ENCODE data around the gene ZCCHC14. TPM values are rescaled to one million over a fixed set of nuclear protein-coding genes. Genes with fewer than 3 reads are reported as not detected.
"Not testable (repeated sequence)": the region's sequence is repeated elsewhere in the genome, so short reads cannot be mapped to it uniquely, and the experiment has no call there.

Gene ZCCHC14
- total RNA-seq, 1 experiment from 2014 or later = 37.8 TPM

DNA sequence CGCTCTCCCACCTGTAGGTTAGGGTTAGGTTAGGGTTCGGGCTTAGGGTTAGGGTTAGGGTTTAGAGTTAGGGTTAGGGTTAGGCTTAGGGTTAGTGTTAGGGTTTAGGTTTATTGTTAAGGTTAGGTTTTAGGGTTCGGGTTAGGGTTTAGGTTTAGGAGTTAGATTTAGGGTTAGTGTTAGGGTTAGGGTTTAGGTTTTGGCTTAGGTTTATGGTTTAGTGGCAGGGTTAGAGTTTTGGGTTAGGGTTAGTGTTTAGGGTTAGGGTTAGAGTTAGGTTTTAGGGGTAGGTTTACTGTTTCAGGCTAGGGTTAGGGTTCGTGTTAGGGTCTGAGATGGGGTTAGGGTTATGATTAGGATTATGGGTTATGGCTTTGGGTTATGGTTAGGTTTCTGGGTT lies 31.6 kb upstream of the ZCCHC14 start:
- H3K79me2 ChIP-seq (ENCODE audit: insufficient read depth, low read length) = no peaks in the 10 kb centered on the region
- CTCF ChIA-PET = no interaction called here
- H2AFZ ChIP-seq (ENCODE audit: low read depth, low read length, poor library complexity, severe bottlenecking) = no peak overlapping the region
- no peak overlapping the region for H3K4me3 ChIP-seq (replicated peaks in 1 of 2; ENCODE audit: low read depth in 1 of 2, low read length in 2 of 2)
- H3K27ac ChIP-seq (ENCODE audit: low read depth, low read length) = no peak overlapping the region
- H3K36me3 ChIP-seq (ENCODE audit: control insufficient read depth in 1 of 2, insufficient read depth in 2 of 2, low read length in 2 of 2) = no peaks in the 10 kb centered on the region
- no peak for DNase-seq (ENCODE audit: low read depth, low spot score)
- peaks cover 13% of the 10 kb centered on the region; the same call in 1 of the 2 replicates for H3K27me3 ChIP-seq (ENCODE audit: insufficient read depth, low read length)
- H3K4me1 ChIP-seq (ENCODE audit: control insufficient read depth in 1 of 2, insufficient read depth in 2 of 2, low read length in 2 of 2) = peaks cover 0 to 4% of the 10 kb centered on the region in 2 experiments; a peak in 1 of 4 replicates
- peaks cover 0 to 3% of the 10 kb centered on the region in 2 experiments; a peak in 1 of 4 replicates for H3K9me3 ChIP-seq (ENCODE audit: control insufficient read depth in 1 of 2, insufficient read depth in 1 of 2, low read depth in 1 of 2, low read length in 2 of 2)
- no TSS peak for BruUV-seq (replicated peaks)
- RAD21 ChIA-PET (ENCODE audit: low non-redundant PET in 1 of 2, low total read pairs in 2 of 2, uncharacterized antibody in 2 of 2, unreplicated experiment in 2 of 2) = no interaction called here
- no peak overlapping the region for H3K4me2 ChIP-seq (ENCODE audit: low read length)
- ATAC-seq = no peak
- intact Hi-C loops (cut with micrococcal nuclease) = no loop called here
- POLR2A ChIA-PET = no interaction called here
- no peaks in the 10 kb centered on the region for H3K9me2 ChIP-seq (ENCODE audit: insufficient read depth)
- no peaks in the 10 kb centered on the region for H4K20me1 ChIP-seq (ENCODE audit: insufficient read depth)
- TF ChIP-seq POLR2AphosphoS5 (IDR thresholded peaks at IDR 0.05; ENCODE audit: low read depth, low read length) (no peak), SP1 (IDR thresholded peaks at IDR 0.05; ENCODE audit: low read depth) (no peak), CBX3 (IDR thresholded peaks at IDR 0.05; ENCODE audit: low read depth) (no peak), FOSL1 (IDR thresholded peaks at IDR 0.05; ENCODE audit: low read depth) (no peak), ZFX (IDR thresholded peaks at IDR 0.05) (no peak), ZNF274 (IDR thresholded peaks at IDR 0.05; ENCODE audit: low read depth, low read length) (no peak), POLR2A (IDR thresholded peaks at IDR 0.05; ENCODE audit: borderline replicate concordance, extremely low read depth, insufficient read depth, insufficient read length) (no peak)
- TF ChIP-seq, protein P1, sequence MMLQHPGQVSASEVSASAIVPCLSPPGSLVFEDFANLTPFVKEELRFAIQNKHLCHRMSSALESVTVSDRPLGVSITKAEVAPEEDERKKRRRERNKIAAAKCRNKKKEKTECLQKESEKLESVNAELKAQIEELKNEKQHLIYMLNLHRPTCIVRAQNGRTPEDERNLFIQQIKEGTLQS (IDR thresholded peaks at IDR 0.05) = no peak
- TF ChIP-seq, protein P2, sequence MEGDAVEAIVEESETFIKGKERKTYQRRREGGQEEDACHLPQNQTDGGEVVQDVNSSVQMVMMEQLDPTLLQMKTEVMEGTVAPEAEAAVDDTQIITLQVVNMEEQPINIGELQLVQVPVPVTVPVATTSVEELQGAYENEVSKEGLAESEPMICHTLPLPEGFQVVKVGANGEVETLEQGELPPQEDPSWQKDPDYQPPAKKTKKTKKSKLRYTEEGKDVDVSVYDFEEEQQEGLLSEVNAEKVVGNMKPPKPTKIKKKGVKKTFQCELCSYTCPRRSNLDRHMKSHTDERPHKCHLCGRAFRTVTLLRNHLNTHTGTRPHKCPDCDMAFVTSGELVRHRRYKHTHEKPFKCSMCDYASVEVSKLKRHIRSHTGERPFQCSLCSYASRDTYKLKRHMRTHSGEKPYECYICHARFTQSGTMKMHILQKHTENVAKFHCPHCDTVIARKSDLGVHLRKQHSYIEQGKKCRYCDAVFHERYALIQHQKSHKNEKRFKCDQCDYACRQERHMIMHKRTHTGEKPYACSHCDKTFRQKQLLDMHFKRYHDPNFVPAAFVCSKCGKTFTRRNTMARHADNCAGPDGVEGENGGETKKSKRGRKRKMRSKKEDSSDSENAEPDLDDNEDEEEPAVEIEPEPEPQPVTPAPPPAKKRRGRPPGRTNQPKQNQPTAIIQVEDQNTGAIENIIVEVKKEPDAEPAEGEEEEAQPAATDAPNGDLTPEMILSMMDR (IDR thresholded peaks at IDR 0.05 in 2 of 3, conservative IDR thresholded peaks at IDR 0.05 in 1 of 3; ENCODE audit: borderline replicate concordance in 1 of 3, insufficient read depth in 1 of 3, low read depth in 2 of 3, low read length in 2 of 3) = no peak
- TF ChIP-seq, protein P3, sequence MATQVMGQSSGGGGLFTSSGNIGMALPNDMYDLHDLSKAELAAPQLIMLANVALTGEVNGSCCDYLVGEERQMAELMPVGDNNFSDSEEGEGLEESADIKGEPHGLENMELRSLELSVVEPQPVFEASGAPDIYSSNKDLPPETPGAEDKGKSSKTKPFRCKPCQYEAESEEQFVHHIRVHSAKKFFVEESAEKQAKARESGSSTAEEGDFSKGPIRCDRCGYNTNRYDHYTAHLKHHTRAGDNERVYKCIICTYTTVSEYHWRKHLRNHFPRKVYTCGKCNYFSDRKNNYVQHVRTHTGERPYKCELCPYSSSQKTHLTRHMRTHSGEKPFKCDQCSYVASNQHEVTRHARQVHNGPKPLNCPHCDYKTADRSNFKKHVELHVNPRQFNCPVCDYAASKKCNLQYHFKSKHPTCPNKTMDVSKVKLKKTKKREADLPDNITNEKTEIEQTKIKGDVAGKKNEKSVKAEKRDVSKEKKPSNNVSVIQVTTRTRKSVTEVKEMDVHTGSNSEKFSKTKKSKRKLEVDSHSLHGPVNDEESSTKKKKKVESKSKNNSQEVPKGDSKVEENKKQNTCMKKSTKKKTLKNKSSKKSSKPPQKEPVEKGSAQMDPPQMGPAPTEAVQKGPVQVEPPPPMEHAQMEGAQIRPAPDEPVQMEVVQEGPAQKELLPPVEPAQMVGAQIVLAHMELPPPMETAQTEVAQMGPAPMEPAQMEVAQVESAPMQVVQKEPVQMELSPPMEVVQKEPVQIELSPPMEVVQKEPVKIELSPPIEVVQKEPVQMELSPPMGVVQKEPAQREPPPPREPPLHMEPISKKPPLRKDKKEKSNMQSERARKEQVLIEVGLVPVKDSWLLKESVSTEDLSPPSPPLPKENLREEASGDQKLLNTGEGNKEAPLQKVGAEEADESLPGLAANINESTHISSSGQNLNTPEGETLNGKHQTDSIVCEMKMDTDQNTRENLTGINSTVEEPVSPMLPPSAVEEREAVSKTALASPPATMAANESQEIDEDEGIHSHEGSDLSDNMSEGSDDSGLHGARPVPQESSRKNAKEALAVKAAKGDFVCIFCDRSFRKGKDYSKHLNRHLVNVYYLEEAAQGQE (IDR thresholded peaks at IDR 0.05; ENCODE audit: low read depth) = no peak
- H3K9ac ChIP-seq (ENCODE audit: low read length) = no peak overlapping the region

DNA sequence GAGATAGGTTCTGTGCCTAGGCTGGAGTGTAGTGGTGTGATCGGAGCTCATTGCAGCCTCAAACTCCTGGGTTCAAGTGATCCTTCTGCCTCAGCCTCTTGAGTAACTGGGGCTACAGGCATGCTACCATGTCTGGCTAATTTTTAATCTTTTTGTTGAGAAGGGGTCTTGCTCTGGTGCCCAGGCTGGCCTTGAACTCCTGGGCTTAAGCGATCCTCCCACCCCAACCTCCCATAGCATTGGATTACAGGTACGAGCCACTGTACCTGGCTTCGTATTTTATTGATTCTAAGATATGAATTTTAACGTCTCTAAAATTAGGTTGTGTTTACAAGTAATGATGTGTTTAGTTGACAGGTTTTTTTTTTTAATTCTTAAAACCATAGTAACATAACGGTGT lies 30.8 kb upstream of the ZCCHC14 start:
- H2AFZ ChIP-seq (ENCODE audit: low read depth, low read length, poor library complexity, severe bottlenecking); H3K36me3 ChIP-seq (ENCODE audit: control insufficient read depth in 1 of 2, insufficient read depth in 2 of 2, low read length in 2 of 2); POLR2A ChIA-PET; H3K9ac ChIP-seq (ENCODE audit: low read length); H3K27ac ChIP-seq (ENCODE audit: low read depth, low read length); H3K4me3 ChIP-seq (replicated peaks in 1 of 2; ENCODE audit: low read depth in 1 of 2, low read length in 2 of 2); H3K9me2 ChIP-seq (ENCODE audit: insufficient read depth); H4K20me1 ChIP-seq (ENCODE audit: insufficient read depth); H3K79me2 ChIP-seq (ENCODE audit: insufficient read depth, low read length); H3K9me3 ChIP-seq (ENCODE audit: control insufficient read depth in 1 of 2, insufficient read depth in 1 of 2, low read depth in 1 of 2, low read length in 2 of 2); H3K4me2 ChIP-seq (ENCODE audit: low read length); intact Hi-C loops (cut with micrococcal nuclease); BruUV-seq (replicated peaks); H3K4me1 ChIP-seq (ENCODE audit: control insufficient read depth in 1 of 2, insufficient read depth in 2 of 2, low read length in 2 of 2); DNase-seq (ENCODE audit: low read depth, low spot score); CTCF ChIA-PET; ATAC-seq: not testable (repeated sequence)
- RAD21 ChIA-PET (ENCODE audit: low non-redundant PET in 1 of 2, low total read pairs in 2 of 2, uncharacterized antibody in 2 of 2, unreplicated experiment in 2 of 2) = interaction anchor here in 1 of 2 experiments (0.7 kb wide), 1 partner anchor 112 kb away, joined by 3 read pairs; no protein-coding TSS in a partner anchor
- peaks cover 13% of the 10 kb centered on the region; the same call in 1 of the 2 replicates for H3K27me3 ChIP-seq (ENCODE audit: insufficient read depth, low read length)

All from HCT116 (cell line).